GM12892 (cell line): ENCODE results near the gene TBC1D22A.

ENCODE experiments used
- POLR2A ChIP-seq: IDR thresholded peaks from 2 replicates; pipeline ENCODE4 v1.6.1; 2011; ENCODE audit warnings: low read depth, low read length, control low read depth
- POLR2AphosphoS5 ChIP-seq: IDR thresholded peaks from 2 replicates; pipeline ENCODE4 v1.6.1; 2011; ENCODE audit warnings: low read depth, low read length, control low read depth
- TAF1 ChIP-seq: IDR thresholded peaks from 2 replicates; pipeline ENCODE4 v1.6.1; 2011; ENCODE audit warnings: low read depth, mild to moderate bottlenecking, control low read depth, low read length, borderline replicate concordance

DNA sequence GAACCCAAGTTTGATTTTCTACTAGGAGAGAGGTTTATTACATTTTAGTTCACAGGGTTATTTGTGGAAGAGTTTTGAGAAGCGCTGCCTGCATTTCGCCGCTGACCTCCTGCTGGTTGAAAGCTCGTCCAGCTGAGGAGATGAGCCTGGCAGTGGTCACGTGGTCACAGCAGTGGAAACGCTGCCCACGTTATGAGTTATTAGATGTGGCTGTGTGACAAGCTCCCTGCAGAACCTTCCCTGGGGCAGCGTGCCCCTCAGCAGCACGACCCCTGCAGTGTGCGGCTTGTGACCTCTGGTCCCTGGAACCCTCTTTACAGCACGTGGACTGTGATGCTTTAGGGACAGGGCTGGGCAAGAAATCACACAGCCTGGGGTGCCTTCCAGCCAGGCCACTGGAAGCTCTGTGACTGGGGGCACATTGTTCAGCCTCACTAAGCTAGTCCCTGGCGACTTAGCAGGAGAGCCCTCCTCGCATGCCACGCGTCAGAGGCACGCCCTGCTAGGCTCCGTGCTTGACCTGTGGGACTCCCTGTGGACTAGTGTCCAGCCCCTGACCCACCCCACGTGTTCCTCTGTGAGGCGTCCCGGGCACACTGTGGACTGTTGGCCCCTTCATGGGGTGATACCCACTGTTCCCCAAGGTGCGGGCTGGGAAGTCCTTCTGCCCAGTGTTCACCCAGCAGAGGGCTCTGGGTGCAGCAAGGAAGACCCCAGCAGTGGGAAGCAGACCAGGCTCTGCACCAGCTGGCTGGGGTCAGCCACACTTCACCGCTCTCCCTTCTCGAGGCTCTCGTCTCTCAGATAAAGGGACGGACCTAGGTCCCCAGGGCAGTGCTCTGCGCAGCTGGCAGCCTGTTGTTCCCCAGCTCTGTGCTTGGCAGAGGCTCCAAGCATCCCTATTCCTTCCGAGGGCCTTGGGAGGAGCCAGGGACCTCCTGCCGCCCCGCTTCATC, 349.5 kb downstream of the TBC1D22A start:
- TF ChIP-seq POLR2AphosphoS5, result no peak
- no peak for TF ChIP-seq TAF1
- TF ChIP-seq POLR2A, result no peak
